SK-N-MC (cell line): ENCODE measurements around the gene ZDHHC16.
A peak's percentile ranks its signal among the peaks of the same experiment; 100 is the strongest.

Source experiments
- EZH2 ChIP-seq: fragments of 200-600 bp; sonication (generic); IDR thresholded peaks from one replicate; pipeline ENCODE4 v1.6.1; 2017; ENCODE audit warnings: antibody characterized with exemption
- POLR2AphosphoS5 ChIP-seq: IDR thresholded peaks from 2 replicates; pipeline ENCODE4 v1.6.1; 2012; ENCODE audit warnings: mild to moderate bottlenecking, low read depth, low read length, borderline replicate concordance

- no peak for TF ChIP-seq EZH2
- peak; percentile 66; the same call in 1 of the 2 replicates for TF ChIP-seq POLR2AphosphoS5
Measured at GRCh38 chr10:97400665-97401454, 45.1 kb upstream of the ZDHHC16 start, which contains the start of gene RRP12.
